GM12878 (cell line): ENCODE measurements around the gene PDE8B. TPM values are rescaled to one million over a fixed set of nuclear protein-coding genes. Genes with fewer than 3 reads are reported as not detected.

Experiments used
- ATAC-seq: fragments of 200-7000 bp; cut with Tn5 transposase; 3 replicates; pipeline ENCODE4 v1.9.1; 2020; ENCODE audit warnings: mild to moderate bottlenecking, moderate library complexity
- BruUV-seq: library from RNA; stranded (reverse); fragments of 400-500 nt; replicated peaks from 2 replicates; lab custom pipeline; 2021; lab: Mats Ljungman, UMichigan
- CTCF ChIA-PET: fragments of 300-600 bp; sonication (Branson Sonifier 250); formaldehyde crosslinking; extraction: SDS; loops from one replicate; lab custom pipeline; 2021; ENCODE audit warnings: inconsistent platforms; lab: Yijun Ruan, JAX
- POLR2A ChIA-PET: fragments of 350-600 bp; formaldehyde crosslinking; extraction: SDS; loops from one replicate; lab custom pipeline; 2021; ENCODE audit warnings: inconsistent platforms; lab: Charles Lee
- RAD21 ChIA-PET: fragments of 300-600 bp; sonication (Branson Sonifier 250); formaldehyde crosslinking; loops from one replicate; lab custom pipeline; 2023; ENCODE audit warnings: antibody characterized with exemption; ENCODE audit not compliant: unreplicated experiment; lab: Charles Lee
- SMC1A ChIA-PET: fragments of 300-600 bp; sonication (Branson Sonifier 250); formaldehyde crosslinking; loops from one replicate; lab custom pipeline; 2023; ENCODE audit not compliant: unreplicated experiment, uncharacterized antibody; lab: Charles Lee
- DNase-seq: peaks from one replicate; pipeline ENCODE4 v3.0.0-alpha.2; 2011; ENCODE audit warnings: low read depth, low spot score
- FAIRE-seq: peaks from 3 replicates; lab custom pipeline; 2011; peaks lifted over from hg19 to GRCh38; lab: Jason Lieb, UNC
- H2AFZ ChIP-seq: 2 replicates; pipeline ENCODE4 v1.6.0; 2011; ENCODE audit warnings: low read depth, low read length, control low read depth; ENCODE audit not compliant: control insufficient read depth
- H3K27ac ChIP-seq: 2 replicates; pipeline ENCODE4 v1.5.1; 2011; ENCODE audit warnings: control low read depth; ENCODE audit not compliant: control insufficient read depth, insufficient read depth
- H3K27me3 ChIP-seq, 2 experiments: replicated peaks in 1 of 2; 2 replicates each; pipeline versions ENCODE4 v1.6.0 to v1.6.1; 2011; ENCODE audit warnings: low read length in 1 of 2; ENCODE audit not compliant: control insufficient read depth in 2 of 2, insufficient read depth in 2 of 2
- H3K36me3 ChIP-seq, 2 experiments: 2 replicates each; pipeline ENCODE4 v1.5.1; 2011; ENCODE audit warnings: low read length in 1 of 2; ENCODE audit not compliant: control insufficient read depth in 2 of 2, insufficient read depth in 2 of 2
- H3K4me1 ChIP-seq: 2 replicates; pipeline ENCODE4 v1.6.1; 2011; ENCODE audit warnings: mild to moderate bottlenecking, low read length, moderate library complexity, mixed read lengths; ENCODE audit not compliant: control insufficient read depth, insufficient read depth
- H3K4me2 ChIP-seq: 2 replicates; pipeline ENCODE4 v1.6.0; 2011; ENCODE audit warnings: control low read depth; ENCODE audit not compliant: control insufficient read depth, insufficient read depth
- H3K4me3 ChIP-seq: fragments of 200-600 bp; sonication (generic); 2 replicates; pipeline ENCODE4 v1.5.1; 2016
- H3K79me2 ChIP-seq: 2 replicates; pipeline ENCODE4 v1.6.0; 2011; ENCODE audit warnings: low read length; ENCODE audit not compliant: control insufficient read depth, insufficient read depth
- H3K9ac ChIP-seq: 2 replicates; pipeline ENCODE4 v1.8.0; 2011; ENCODE audit warnings: low read length, control low read depth, mixed read lengths; ENCODE audit not compliant: control insufficient read depth, insufficient read depth
- H3K9me3 ChIP-seq: replicated peaks from 3 replicates; pipeline ENCODE4 v1.5.1; 2011; ENCODE audit warnings: mild to moderate bottlenecking, low read length; ENCODE audit not compliant: control insufficient read depth, insufficient read depth
- H4K20me1 ChIP-seq: 2 replicates; pipeline ENCODE4 v1.6.0; 2011; ENCODE audit not compliant: control insufficient read depth, insufficient read depth
- BMI1 ChIP-seq: fragments of 450-650 bp; IDR thresholded peaks from 2 replicates; pipeline ENCODE4 v1.6.1; 2016; ENCODE audit warnings: mild to moderate bottlenecking, moderate library complexity, borderline replicate concordance
- HCFC1 ChIP-seq: fragments of 150-350 bp; IDR thresholded peaks from 2 replicates; pipeline ENCODE4 v1.6.1; 2014; ENCODE audit warnings: low read length
- HDAC2 ChIP-seq: fragments of 200-600 bp; sonication (generic); IDR thresholded peaks from 2 replicates; pipeline ENCODE4 v1.6.1; 2017
- RBBP5 ChIP-seq: fragments of 200-600 bp; sonication (generic); conservative IDR thresholded peaks from 2 replicates; pipeline ENCODE4 v1.6.1; 2016
- SPI1 ChIP-seq: IDR thresholded peaks from 2 replicates; pipeline ENCODE4 v1.6.1; 2011; ENCODE audit warnings: low read depth, mild to moderate bottlenecking, low read length, moderate library complexity, borderline replicate concordance; ENCODE audit not compliant: insufficient read depth
- STAT1 ChIP-seq: fragments of 450-650 bp; conservative IDR thresholded peaks from 2 replicates; pipeline ENCODE4 v1.6.1; 2014; ENCODE audit warnings: antibody characterized with exemption, mild to moderate bottlenecking
- WGBS: methylation state at CpG from one replicate; pipeline ENCODE4 v1.1.6; 2016; ENCODE audit warnings: low lambda C conversion rate; ENCODE audit not compliant: insufficient replicate concordance, insufficient coverage; ENCODE audit errors: missing lambda C conversion rate; 5-methylcytosine and 5-hydroxymethylcytosine counted together
- in situ Hi-C: fragments of 300-500 bp; cut with MboI; formaldehyde crosslinking; loops from 9 replicates; pipeline ENCODE4 v1.14.3; 2018; ENCODE audit warnings: mixed read lengths
- intact Hi-C: fragments of 100-400 bp; cut with micrococcal nuclease; formaldehyde crosslinking; loops from one replicate; pipeline ENCODE4 v1.14.2; 2022; ENCODE audit not compliant: unreplicated experiment
- polyA plus RNA-seq, 11 experiments: library from polyadenylated mRNA; depleted of rRNA in 4 of 11; unstranded in 6 of 11; stranded (reverse) in 5 of 11; fragments of >200 nt; fragmentation: Nextera tagmentation in 4 of 11; fragmentation: Illumina TruSeq in 1 of 11; extraction: Ambion mirVana in 4 of 11; extraction: Trizol in 1 of 11; gene quantifications; 1 replicate in 1 of 11; 2 replicates in 10 of 11; pipeline versions ENCODE4 v1.2.1 to v1.2.3, GENCODE V29; 2011 to 2016; ENCODE audit warnings: inconsistent platforms in 2 of 11, missing spikeins in 2 of 11, low read depth in 1 of 11
- total RNA-seq, 4 experiments: library from RNA; depleted of rRNA in 3 of 4; stranded (reverse); fragments of >200 nt in 3 of 4; fragmentation: Illumina TruSeq in 1 of 4; extraction: Trizol in 1 of 4; gene quantifications; 2 replicates each; pipeline versions ENCODE4 v1.2.1 to v1.2.3, GENCODE V29; 2013 to 2021
- TF ChIP-seq, protein P1 (sequence below): fragments of 450-650 bp; IDR thresholded peaks from 2 replicates; pipeline ENCODE4 v1.6.1; 2017; ENCODE audit warnings: mild to moderate bottlenecking, moderate library complexity
- TF ChIP-seq, protein P2 (sequence below): IDR thresholded peaks from 2 replicates; pipeline ENCODE4 v1.6.1; 2011; ENCODE audit warnings: mild to moderate bottlenecking, low read depth, low read length, moderate library complexity; ENCODE audit not compliant: insufficient replicate concordance
- TF ChIP-seq, protein P3 (sequence below): fragments of 450-650 bp; conservative IDR thresholded peaks from 2 replicates; pipeline ENCODE4 v1.6.1; 2017; ENCODE audit warnings: mild to moderate bottlenecking, moderate library complexity
- TF ChIP-seq, protein P4 (sequence below): IDR thresholded peaks from 2 replicates; pipeline ENCODE4 v1.6.1; 2012; ENCODE audit warnings: improper control_type of control experiment, low read depth, low read length; ENCODE audit not compliant: insufficient replicate concordance

PDE8B gene
- total and polyA plus RNA-seq, 10 of the 15 experiments (the other 5 are each of a cell fraction or from before 2014, with no cell fraction given) = 0.03 to 0.44 (median 0.20) TPM; not detected in 3

DNA sequence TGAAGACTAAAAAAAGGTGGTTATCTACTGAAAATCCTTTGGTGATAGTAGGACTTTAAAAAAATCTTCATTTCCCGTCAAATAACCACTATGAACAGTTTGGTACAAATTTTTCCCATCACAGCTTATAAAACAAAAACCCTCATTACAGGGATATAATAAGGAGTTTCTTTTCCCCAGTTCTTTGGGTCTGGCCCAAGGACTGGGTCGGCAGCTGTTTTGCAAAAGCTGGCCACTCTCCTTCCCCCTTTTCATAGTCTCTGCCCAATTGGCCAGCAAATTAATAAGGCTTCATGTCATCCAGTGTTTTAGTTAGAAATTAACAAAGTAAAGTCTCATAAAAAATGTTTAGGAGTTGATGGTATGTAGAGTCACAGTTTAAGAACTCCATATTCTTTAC lies 47.0 kb upstream of the PDE8B start:
- intact Hi-C loops = no loop called here
- SMC1A ChIA-PET = interaction anchor here (2.2 kb wide), 1 partner anchor 18 kb away, joined by 9 read pairs; no protein-coding TSS in a partner anchor
- no peak overlapping the region for H3K9ac ChIP-seq
- FAIRE-seq = no peak
- ATAC-seq = no peak
- DNase-seq = no peak
- no peaks in the 10 kb centered on the region for H3K4me1 ChIP-seq
- BruUV-seq = no TSS peak
- no peaks in the 10 kb centered on the region for H3K27me3 ChIP-seq
- H3K4me2 ChIP-seq = no peak overlapping the region
- in situ Hi-C loops = no loop called here
- H3K79me2 ChIP-seq = no peaks in the 10 kb centered on the region
- CTCF ChIA-PET = interaction anchor here (0.5 to 1.2 kb wide), 2 partner anchors 19 to 271 kb away, joined by 3 to 4 read pairs; no protein-coding TSS in a partner anchor
- no peaks in the 10 kb centered on the region for H3K9me3 ChIP-seq
- no peaks in the 10 kb centered on the region for H4K20me1 ChIP-seq
- no peaks in the 10 kb centered on the region for H3K36me3 ChIP-seq
- H2AFZ ChIP-seq = no peak overlapping the region
- TF ChIP-seq, protein P1, sequence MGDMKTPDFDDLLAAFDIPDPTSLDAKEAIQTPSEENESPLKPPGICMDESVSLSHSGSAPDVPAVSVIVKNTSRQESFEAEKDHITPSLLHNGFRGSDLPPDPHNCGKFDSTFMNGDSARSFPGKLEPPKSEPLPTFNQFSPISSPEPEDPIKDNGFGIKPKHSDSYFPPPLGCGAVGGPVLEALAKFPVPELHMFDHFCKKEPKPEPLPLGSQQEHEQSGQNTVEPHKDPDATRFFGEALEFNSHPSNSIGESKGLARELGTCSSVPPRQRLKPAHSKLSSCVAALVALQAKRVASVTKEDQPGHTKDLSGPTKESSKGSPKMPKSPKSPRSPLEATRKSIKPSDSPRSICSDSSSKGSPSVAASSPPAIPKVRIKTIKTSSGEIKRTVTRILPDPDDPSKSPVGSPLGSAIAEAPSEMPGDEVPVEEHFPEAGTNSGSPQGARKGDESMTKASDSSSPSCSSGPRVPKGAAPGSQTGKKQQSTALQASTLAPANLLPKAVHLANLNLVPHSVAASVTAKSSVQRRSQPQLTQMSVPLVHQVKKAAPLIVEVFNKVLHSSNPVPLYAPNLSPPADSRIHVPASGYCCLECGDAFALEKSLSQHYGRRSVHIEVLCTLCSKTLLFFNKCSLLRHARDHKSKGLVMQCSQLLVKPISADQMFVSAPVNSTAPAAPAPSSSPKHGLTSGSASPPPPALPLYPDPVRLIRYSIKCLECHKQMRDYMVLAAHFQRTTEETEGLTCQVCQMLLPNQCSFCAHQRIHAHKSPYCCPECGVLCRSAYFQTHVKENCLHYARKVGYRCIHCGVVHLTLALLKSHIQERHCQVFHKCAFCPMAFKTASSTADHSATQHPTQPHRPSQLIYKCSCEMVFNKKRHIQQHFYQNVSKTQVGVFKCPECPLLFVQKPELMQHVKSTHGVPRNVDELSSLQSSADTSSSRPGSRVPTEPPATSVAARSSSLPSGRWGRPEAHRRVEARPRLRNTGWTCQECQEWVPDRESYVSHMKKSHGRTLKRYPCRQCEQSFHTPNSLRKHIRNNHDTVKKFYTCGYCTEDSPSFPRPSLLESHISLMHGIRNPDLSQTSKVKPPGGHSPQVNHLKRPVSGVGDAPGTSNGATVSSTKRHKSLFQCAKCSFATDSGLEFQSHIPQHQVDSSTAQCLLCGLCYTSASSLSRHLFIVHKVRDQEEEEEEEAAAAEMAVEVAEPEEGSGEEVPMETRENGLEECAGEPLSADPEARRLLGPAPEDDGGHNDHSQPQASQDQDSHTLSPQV = no peak
- no peak for TF ChIP-seq HCFC1
- TF ChIP-seq, protein P2, sequence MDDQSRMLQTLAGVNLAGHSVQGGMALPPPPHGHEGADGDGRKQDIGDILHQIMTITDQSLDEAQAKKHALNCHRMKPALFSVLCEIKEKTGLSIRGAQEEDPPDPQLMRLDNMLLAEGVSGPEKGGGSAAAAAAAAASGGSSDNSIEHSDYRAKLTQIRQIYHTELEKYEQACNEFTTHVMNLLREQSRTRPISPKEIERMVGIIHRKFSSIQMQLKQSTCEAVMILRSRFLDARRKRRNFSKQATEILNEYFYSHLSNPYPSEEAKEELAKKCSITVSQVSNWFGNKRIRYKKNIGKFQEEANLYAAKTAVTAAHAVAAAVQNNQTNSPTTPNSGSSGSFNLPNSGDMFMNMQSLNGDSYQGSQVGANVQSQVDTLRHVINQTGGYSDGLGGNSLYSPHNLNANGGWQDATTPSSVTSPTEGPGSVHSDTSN = no peak
- no peak for TF ChIP-seq STAT1
- TF ChIP-seq, protein P3, sequence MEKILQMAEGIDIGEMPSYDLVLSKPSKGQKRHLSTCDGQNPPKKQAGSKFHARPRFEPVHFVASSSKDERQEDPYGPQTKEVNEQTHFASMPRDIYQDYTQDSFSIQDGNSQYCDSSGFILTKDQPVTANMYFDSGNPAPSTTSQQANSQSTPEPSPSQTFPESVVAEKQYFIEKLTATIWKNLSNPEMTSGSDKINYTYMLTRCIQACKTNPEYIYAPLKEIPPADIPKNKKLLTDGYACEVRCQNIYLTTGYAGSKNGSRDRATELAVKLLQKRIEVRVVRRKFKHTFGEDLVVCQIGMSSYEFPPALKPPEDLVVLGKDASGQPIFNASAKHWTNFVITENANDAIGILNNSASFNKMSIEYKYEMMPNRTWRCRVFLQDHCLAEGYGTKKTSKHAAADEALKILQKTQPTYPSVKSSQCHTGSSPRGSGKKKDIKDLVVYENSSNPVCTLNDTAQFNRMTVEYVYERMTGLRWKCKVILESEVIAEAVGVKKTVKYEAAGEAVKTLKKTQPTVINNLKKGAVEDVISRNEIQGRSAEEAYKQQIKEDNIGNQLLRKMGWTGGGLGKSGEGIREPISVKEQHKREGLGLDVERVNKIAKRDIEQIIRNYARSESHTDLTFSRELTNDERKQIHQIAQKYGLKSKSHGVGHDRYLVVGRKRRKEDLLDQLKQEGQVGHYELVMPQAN = no peak
- TF ChIP-seq RBBP5 = no peak
- no peak for TF ChIP-seq BMI1
- TF ChIP-seq HDAC2 = no peak
- no peak for TF ChIP-seq SPI1
- TF ChIP-seq, protein P4, sequence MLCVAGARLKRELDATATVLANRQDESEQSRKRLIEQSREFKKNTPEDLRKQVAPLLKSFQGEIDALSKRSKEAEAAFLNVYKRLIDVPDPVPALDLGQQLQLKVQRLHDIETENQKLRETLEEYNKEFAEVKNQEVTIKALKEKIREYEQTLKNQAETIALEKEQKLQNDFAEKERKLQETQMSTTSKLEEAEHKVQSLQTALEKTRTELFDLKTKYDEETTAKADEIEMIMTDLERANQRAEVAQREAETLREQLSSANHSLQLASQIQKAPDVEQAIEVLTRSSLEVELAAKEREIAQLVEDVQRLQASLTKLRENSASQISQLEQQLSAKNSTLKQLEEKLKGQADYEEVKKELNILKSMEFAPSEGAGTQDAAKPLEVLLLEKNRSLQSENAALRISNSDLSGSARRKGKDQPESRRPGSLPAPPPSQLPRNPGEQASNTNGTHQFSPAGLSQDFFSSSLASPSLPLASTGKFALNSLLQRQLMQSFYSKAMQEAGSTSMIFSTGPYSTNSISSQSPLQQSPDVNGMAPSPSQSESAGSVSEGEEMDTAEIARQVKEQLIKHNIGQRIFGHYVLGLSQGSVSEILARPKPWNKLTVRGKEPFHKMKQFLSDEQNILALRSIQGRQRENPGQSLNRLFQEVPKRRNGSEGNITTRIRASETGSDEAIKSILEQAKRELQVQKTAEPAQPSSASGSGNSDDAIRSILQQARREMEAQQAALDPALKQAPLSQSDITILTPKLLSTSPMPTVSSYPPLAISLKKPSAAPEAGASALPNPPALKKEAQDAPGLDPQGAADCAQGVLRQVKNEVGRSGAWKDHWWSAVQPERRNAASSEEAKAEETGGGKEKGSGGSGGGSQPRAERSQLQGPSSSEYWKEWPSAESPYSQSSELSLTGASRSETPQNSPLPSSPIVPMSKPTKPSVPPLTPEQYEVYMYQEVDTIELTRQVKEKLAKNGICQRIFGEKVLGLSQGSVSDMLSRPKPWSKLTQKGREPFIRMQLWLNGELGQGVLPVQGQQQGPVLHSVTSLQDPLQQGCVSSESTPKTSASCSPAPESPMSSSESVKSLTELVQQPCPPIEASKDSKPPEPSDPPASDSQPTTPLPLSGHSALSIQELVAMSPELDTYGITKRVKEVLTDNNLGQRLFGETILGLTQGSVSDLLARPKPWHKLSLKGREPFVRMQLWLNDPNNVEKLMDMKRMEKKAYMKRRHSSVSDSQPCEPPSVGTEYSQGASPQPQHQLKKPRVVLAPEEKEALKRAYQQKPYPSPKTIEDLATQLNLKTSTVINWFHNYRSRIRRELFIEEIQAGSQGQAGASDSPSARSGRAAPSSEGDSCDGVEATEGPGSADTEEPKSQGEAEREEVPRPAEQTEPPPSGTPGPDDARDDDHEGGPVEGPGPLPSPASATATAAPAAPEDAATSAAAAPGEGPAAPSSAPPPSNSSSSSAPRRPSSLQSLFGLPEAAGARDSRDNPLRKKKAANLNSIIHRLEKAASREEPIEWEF = no peak
- H3K27ac ChIP-seq = no peak overlapping the region
- 24% methylated on average over 2 of the region's 2 CpGs for WGBS
- no peak overlapping the region for H3K4me3 ChIP-seq
- RAD21 ChIA-PET = interaction anchor here (0.7 kb wide), 1 partner anchor 57 kb away, joined by 3 read pairs; no protein-coding TSS in a partner anchor
- POLR2A ChIA-PET = no interaction called here
